Measurements from ENCODE around the gene LGR6.

DNA sequence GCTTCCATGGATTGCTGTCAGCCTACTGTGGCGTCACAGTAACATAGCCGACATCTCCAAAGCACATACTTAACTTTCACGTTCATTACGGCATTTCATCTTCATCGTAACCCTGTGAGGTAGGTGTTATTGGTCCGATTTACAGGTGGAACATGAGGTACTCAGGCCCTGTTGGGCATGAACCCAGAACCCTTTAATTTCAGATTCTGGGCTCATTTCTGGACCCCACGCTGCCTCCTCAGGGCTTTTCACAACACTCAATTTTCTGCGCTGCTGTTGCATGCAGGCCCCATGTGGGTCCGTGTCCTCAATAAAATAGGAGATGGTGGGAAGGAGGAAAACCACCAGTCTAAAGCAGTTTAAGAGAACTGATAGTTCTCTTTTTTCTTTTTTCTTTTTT is 108.6 kb downstream of the LGR6 start:
- TF ChIP-seq POLR2A (IDR thresholded peaks at IDR 0.05; ENCODE audit: control extremely low read depth in 1 of 2, low read depth in 2 of 2, low read length in 2 of 2) (no peak), EZH2 (IDR thresholded peaks at IDR 0.05; ENCODE audit: low read depth, low read length, severe bottlenecking) (no peak), TAF1 (IDR thresholded peaks at IDR 0.05; ENCODE audit: low read depth, low read length) (no peak), NRF1 (IDR thresholded peaks at IDR 0.05; ENCODE audit: low read depth, low read length) (no peak)
- TF ChIP-seq, protein P1, sequence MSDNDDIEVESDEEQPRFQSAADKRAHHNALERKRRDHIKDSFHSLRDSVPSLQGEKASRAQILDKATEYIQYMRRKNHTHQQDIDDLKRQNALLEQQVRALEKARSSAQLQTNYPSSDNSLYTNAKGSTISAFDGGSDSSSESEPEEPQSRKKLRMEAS (IDR thresholded peaks at IDR 0.05) = no peak
